ENCODE measurements around the gene WWC2.

- TF ChIP-seq POLR2A (IDR thresholded peaks at IDR 0.05): no peak
- no peak for TF ChIP-seq CTCF (IDR thresholded peaks at IDR 0.05)
These were observed 205.0 kb downstream of the WWC2 start for GRCh38 chr4:183304067-183304466.
